GM04503 (cell line): ENCODE data around the gene PGBD2.
"Not testable (repeated sequence)": the region's sequence is repeated elsewhere in the genome, so short reads cannot be mapped to it uniquely, and the experiment has no call there.

Experiments used
- DNase-seq: peaks from one replicate; pipeline ENCODE4 v3.0.0-alpha.2; 2012; ENCODE audit warnings: low read depth

The PGBD2 gene, protein sequence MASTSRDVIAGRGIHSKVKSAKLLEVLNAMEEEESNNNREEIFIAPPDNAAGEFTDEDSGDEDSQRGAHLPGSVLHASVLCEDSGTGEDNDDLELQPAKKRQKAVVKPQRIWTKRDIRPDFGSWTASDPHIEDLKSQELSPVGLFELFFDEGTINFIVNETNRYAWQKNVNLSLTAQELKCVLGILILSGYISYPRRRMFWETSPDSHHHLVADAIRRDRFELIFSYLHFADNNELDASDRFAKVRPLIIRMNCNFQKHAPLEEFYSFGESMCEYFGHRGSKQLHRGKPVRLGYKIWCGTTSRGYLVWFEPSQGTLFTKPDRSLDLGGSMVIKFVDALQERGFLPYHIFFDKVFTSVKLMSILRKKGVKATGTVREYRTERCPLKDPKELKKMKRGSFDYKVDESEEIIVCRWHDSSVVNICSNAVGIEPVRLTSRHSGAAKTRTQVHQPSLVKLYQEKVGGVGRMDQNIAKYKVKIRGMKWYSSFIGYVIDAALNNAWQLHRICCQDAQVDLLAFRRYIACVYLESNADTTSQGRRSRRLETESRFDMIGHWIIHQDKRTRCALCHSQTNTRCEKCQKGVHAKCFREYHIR

DNA sequence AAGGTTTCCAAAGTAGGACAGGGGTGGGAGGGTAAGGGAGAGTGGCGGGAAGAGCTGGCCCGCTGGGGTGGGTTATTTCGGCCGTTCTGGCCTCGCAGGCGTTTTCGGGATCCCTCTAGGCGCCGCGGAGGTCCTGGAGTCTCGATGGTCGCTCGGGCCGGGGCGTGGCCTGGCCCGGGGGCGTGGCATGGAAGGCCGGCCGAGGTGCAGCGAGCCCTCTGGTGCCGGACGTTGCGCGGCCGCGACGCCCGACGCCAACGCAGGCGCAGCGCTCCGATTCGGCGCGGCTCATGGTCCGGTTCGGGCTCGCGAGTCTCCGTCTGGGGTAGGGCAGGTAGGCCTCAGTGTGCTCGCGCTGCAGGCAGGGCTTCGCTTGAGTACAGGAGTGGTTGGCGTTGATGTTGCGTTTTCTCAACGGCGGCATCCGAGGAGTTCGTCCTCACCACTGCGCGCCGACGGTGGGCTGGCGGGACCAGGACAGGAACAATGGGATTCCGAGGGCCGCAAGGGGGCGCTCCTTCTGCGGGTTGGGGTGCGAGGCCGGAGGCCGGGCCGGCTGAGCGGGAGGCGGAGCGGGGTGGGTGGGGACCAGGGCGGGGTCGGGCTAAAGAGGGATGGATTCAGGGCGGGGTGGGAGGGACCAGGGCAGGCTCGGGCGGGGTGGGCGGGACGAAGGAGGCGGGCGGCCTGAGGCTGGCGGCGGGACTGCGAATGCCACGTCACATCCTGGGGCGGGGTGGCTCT is at the start of gene PGBD2:
TSS of gene PGBD2 (plus strand) at position 227 of the 744 bp plus-strand sequence. CDS start 7,628 bp downstream, outside the sequence.
- DNase-seq, result peak; percentile 44

DNA sequence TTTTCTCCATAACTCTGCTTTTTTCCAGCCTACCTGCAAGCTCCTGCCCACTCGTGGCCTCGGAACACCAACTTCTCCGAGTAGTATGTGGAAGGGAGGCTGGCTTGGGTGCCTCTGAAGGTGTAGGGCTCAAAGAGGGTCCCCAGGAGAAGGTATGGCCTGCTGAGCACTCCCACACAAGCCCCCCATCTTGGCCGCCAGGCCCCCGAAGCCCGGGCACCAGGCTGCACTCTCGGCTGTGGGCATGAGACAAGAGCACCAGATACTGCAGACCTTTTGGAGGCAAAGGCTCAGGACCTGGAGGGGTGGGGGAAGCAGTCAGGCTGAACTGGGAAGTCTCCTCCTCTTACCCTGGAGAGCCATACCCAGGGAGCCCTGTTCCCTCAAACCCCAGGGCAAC is 48.8 kb upstream of the PGBD2 start:
- DNase-seq, result no peak

DNA sequence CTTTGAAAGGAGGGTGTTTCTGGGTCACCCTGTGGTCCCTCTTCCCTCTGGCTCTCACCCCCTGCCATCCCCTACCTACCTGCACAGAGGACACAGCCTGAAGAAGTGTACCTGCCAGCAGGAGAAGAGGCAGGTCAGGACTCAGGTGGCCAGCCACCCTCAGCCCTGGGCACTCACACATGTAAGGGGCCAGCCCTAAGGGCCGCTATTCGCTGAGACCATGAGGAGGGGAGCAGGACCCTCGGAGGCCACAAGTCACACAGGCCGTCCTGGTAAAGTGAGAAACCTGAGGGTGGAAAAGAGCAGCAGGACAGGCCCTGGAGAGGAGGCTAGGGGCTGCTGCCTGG is 48.3 kb upstream of the PGBD2 start:
- no peak for DNase-seq

DNA sequence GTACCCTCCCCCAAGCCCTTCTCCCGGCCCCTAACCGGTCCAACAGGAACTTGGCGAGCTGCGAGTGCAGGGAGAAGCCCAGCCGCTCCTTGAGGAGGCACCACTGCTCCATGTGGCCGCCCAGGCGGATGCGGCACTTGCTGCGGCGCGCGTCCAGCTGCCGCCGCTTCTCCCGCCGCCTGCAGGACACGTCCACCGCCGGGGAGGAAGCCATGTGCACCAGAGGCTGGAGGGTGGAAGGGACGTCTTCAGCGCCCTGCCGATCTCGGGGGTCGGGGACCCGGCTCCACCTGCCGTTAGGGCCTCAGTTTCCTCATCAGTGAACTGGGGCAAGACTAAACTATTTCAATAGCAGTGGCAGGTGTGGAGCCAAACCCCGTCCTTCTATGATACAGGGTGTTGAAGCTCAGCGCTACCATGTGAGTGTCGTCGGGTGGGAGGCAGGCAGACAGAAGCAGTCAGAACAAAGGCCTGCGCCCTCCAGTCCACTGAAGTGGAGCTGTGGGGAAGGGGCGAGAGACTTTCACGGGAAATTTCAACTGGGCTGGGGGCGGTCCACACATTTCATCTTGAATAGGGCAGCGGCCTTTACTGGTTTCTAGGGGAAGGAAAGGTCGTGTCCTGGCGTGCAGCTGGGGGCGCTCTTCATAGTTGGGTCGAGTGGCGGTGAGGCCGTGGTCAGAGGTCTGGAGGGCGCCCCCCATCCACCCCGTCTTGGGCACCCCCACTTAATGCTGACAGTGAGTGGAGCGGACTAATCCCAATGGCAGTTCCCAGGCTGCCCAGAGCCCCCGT is 47.7 kb upstream of the PGBD2 start:
- DNase-seq, result no peak

DNA sequence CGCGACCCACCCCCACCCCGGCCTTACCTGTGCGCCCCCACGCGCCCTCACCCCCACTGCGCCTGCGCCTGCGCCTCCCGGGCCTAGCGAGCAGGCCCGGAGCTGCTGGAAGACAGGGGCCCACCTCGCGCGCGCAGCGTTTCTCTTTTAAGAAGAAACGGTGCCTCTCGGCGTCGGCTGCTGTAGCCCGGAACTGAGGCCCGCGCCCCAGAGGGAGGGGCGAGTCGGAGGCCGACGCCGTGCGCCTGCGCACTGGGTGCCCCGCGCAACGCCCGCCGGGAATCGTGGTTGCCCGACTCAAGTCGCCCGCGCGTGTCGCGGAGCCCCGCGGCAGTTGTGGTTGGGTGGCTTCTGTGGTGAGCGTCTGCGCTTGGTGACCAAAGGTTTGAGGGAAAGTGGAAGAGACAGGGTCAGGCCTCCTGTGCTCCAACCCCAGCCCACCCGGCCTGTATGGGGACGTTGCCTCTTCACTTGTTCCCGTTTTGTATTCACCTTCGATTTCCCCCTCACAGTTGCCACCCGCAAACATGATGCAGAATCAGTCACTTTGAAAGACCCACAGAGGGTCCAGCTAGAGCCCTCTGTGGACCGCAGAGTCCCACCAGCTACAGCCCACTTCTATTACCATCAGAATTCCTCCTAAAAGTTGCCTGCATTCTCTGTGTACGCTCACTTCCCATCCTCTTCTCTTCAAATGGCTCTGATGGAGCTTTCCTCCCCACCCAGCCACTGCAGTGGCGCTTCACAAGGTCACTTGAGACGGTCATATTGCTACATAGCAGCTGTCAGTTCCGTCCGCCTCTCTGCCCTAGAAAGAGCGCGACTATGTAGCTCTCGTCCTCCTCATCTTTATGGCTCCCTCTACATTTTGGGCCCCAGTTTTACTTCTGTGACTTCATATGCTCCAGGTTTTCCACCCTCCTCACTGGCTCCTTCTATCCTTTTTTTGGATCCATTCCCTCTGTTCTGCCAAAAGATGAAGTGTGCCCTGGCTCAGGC is 46.8 kb upstream of the PGBD2 start, which contains the start of gene ZNF692:
TSS of gene ZNF692 (minus strand) at position 195 of the 999 bp plus-strand sequence. CDS start 776 bp downstream, outside the sequence.
- DNase-seq, result peak; percentile 70

DNA sequence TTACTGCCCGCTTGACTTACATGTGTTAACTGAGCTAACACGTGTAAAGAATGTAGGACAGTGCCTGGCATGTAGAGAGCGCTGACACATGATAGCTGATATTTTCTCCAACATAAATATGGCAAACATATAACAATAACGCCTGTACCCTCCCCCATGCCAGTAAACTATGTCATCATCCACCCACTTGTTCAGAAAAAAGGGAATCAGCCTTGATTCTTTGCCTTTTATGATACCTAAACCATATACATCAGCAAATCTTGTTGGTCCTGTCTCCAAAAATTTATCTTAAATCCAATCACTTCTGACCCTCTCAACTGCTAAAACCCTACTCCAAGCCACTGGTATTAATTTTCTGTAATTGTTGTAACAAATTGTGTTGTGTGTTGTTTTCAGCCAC is 46.0 kb upstream of the PGBD2 start:
- no peak for DNase-seq

DNA sequence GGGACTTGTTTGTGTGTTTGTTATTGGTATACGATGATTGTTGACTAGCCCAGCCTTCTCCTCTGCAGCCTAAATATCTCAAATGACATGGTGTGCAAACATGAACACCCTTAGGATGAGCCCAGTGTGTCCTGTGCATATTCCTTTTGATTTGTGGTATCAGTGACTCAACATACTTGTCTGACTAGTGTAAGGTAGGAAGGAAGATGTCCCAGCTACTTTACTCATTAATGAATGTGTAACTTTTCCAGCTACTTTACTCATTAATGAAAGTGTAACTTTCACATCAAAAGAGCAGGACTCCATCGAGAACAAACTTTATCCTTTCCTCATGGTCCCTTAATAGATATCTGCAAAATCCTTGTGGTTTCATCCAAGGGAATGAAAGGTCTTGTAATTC is 44.4 kb upstream of the PGBD2 start:
- no peak for DNase-seq

DNA sequence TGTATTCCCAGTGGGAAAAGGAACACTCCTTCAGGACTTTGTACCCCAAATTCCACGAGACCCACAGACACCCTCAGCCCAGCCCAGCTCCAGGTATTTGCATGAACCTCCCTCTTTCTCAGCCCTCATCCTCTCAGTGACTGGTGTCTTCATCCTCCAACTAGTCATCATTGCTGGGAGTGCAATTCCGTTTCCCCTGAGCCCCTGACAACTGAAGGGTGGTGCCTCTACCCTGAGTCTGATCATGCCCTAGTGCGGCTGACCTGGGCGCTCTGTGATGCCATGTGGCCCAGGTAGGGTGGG is 43.4 kb upstream of the PGBD2 start:
- no peak for DNase-seq

DNA sequence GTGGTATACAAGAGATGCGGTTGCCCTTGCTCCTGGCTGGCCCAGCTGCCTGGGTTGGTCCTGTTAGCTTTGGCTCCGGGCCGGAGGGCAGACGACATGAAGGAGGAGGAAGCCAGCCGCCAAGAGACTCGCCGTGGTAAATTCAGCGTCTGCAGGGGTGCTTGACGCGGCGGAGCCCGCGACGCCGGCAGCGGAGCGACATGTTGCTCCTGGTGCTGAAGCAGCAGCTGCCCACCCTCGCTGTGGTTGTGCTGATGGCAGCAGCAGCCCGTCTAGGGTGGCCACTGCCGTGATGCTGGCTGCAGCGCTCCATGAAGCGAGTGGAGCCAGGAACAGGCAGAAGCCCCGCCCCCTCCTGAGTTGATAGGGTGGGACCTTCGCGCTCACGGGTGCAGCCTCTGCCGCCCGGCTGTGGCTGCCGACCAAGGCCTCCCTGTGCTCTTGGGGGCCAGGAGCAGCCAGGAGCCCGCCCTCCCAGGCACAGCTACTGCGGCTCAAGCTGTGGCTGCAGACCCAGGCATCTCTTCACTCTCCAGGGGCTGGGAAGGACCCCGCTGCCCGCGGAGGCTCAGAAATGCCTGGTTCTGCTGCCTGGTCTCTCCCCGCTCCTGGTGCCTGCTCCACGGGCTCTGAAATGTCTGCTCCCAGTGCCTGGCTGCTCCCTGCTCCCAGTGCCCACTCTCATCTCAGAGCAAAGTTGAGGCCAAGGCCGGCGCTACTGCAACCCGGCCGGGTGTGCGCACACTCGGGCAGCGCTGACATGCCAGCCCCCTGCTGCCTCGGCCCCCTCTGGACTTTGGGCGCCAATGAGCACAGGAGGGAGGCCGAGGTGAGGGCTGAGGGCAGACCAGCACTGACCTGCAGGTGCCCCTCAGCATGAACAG is 42.8 kb upstream of the PGBD2 start:
- no peak for DNase-seq

DNA sequence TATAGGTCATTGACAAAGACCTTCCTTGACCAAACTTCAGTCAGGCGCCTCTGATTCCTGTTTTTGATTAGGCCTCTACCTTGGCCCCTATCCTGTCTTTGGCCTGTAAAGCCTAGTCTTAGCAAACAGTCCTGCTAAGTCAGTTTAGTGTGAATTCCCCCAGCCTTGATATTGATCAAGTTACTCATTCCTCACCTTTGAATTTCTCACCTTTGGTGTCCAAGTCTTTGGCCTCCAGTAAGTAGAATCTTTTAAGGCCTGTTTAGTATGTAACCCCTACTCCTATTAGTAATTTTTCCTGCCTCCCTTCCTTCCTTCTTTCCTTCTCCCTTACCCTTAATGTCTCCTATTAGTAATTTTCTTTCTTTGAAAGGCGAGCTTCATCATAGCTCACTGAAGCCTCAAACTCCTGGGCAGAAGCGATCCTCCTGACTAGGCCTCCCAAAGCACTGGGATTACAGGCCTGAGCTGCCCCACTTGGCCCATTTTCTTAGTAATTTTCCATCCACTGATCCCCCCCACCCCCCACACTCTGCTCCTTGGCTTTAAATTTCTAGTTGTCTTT is 34.1 kb upstream of the PGBD2 start:
- DNase-seq, result no peak

DNA sequence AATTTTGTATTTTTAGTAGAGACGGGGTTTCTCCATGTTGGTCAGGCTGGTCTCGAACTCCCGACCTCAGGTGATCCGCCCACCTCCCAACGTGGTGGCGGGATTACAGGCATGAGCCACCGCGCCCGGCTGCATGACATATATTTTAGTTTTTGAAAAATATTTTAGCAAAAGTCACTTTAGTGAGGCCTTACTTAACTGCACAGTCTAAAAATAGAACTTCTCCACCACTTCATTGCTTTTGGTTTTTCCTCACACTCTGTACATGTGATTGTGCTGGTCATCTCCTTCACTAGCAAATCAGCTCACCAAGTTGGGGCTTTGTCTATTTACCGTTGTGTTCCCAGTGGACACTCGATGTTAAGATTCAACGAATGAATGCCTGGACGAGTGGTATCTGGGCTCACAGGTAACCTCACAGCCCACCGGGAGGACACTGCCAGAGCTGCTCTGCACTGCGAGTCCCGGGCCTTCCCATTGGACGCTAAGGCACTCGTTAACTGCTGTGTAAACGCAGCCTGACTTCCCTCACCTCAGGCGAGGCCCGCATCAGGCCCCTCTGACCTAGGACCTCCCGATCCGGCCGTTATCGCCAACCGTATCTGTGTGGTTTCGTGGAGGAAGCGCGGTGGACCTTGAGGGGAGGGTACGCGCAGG is 33.2 kb upstream of the PGBD2 start:
- peak; percentile 38 for DNase-seq

DNA sequence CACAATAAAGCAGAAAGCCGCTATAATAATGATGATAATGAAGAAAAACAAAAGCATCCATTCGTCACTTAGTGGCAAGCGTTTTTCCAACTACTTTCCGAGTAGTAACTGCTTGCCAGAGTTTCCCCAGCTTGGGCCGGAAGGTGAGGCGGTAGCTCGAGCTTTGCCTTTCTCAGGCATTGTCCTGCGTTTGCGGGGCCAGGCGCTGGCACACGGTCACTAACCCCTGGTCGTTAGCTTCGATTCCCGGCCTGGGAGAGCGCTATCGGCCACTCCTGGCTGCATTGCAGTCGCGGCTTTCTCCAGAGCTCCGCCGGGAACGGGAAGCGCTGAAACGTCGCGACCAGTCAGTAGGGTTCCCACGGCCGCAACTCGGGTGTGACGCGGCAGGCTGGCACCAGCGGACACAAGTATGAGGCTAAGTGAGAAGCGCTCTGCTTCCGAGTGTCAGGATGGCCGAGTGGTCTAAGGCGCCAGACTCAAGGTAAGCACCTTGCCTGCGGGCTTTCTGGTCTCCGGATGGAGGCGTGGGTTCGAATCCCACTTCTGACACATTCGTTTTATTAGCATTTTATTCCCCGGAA is 32.5 kb upstream of the PGBD2 start:
- peak; percentile 80 for DNase-seq

DNA sequence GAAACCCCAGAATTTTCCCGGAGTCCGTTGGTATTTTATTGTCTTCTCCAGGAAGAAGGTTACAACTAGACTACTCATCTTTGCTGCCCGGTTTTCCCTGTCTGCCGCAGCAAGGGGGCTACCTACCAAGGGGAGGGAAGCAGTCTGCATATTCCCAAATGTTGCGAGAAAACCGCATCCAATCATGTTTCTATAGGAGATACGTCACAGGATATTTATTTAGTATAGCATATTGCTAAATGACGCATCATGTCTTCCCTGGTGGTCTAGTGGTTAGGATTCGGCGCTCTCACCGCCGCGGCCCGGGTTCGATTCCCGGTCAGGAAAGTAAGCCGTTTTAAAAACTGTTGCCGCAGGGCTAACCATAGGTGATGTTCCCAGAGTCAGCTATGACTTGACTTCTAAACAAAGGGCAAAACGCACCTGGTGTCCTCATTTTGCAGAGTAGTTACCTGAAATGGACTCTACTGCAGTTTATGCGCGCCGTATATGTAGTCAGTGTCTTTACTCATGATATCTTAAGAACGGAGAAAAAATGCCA is 32.0 kb upstream of the PGBD2 start:
- no peak for DNase-seq

DNA sequence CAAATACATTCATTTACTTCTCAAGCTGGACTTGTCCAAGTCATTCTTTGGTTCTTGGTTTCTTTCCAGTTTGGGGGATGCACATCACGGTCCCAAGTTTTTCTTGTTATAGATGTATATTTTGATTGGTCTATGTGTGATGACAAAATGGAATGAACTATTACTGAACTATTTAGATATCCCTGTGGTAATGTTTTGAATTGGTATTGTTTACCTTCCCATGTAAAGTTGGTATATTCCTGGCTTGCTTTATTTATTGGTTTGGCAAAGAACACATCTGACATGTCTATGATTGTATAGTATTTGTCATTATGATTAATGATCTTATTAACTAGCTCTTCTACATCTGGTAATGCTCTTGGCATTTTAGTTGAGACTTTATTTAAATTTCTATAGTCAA is 24.8 kb upstream of the PGBD2 start:
- no peak for DNase-seq

DNA sequence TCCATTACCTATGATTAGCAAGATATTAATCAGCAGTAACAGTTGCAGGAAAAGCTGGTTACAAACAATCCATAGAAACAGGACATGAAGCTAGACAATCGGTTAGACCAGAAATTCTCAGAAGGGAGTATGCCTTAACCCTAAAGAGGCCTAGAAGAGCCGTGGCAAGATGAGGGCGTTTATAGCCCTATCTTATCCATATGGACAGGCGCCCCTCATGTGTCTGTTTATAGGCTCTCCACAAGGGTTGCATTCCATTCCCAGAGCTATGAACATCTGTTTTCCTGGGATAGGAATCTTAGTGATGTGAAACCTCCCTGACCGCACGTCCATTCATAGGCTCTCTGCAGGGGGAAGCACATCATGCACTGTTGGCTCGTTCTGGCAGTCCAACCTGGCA is 23.6 kb upstream of the PGBD2 start:
- not testable (repeated sequence) for DNase-seq

DNA sequence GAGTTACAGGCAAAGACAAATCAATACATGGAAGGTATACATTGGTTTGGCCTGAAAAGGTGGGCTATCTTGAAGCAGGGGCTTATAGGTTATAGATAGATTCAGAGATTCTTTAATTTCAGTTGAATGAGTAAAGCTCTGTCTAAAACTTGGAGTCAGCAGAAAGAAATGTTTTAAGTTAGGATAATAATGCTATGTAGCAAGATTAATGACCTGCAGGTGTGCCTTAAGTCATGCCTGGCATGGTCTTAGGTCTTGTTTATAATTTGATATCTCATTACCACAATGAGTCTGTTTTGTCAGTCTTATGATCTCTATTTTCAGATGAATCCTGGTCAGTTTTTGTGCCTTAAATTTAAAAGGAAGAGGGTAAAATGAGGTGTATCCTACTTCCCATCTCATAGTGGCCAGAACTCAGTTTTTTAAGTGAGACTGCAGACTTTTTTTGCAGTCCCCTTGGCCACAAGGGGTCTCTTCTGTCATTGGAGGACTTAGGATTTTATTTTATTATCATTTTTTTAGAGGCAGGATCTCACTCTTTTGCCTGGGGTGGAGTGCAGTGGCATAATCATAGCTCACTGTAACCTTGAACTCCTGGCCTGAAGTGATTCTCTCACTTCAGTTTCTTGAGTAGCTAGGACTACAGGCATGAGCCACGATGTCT is 21.3 kb upstream of the PGBD2 start:
- DNase-seq, result no peak

DNA sequence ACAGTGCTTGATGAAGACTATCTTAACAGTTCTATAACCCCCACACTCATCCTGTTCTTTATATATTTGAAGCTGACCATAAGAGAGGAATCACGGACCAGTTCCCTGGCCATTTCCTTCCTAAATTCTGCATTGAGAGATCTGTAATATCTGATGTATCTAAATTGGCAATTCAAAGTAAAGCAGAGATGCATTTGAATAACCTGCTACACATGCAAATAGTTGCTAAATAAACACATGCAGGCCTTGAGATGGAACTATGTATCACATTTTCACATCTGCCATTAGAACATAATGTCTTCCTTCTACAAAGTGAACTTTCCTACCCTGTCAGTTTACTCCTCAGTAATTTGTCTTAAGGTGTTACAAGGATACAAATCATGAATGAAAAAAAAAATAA is 20.4 kb upstream of the PGBD2 start:
- DNase-seq, result no peak
